NK-92 treated with Interleukin-12 subunit alpha and Interleukin-12 subunit beta, amount 100 ng/mL, for 24 hours (cell line): ENCODE results near the gene TCF12.

Experiments
- DNase-seq: peaks from one replicate; lab custom pipeline; 2025; lab: John Stamatoyannopoulos, UW

TCF12 gene

DNA sequence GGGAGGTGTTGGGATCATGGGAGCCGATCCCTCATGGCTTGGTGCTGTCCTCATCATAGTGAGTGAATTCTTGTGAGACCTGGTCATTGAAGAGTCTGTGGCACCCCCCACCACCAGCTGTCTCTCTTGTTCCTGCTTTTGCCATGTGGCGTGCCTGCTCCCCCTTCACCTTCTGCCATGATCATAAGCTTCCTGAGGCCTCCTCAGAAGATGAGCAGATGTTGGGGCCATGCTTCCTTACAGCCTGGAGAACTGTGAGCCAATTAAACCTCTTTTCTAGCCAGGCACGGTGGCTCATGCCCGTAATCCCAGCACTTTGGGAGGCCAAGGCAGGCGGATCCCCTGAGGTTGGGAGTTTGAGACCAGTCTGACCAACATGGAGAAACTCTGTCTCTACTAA, 420.9 kb downstream of the TCF12 start:
- DNase-seq: no peak
